ENCODE data around the gene APBB1IP.
A peak's percentile ranks its signal among the peaks of the same experiment; 100 is the strongest.

The APBB1IP gene

DNA sequence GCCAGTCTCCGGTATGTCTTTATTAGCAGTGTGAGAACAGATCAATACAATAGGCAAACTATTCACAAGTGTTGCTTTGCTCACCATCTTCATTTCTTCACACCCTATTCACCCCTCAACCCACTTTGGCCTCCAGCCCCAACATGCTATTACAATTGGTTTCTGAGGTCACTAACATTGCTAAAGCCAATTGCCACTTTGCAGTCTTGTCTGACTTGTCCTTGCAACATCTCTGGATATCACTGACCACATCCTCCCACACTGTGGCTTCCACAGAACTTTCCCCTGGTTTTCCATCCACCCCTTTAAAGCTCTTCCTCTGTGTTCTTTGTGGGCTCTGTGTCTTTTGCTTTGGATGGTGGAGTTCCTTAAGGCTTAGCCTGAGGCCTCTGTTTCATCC lies 5.2 kb upstream of the APBB1IP start:
- ATAC-seq (no peak), DNase-seq (no peak)
- Mint-ChIP-seq H3K27me3 (no peaks in the 10 kb centered on the region), H3K4me3 (no peak overlapping the region), H3K4me1 (peaks cover 41% of the 10 kb centered on the region), H3K27ac (no peak overlapping the region), H3K36me3 (ENCODE audit: low read depth) (no peaks in the 10 kb centered on the region), H3K9me3 (no peaks in the 10 kb centered on the region)

DNA sequence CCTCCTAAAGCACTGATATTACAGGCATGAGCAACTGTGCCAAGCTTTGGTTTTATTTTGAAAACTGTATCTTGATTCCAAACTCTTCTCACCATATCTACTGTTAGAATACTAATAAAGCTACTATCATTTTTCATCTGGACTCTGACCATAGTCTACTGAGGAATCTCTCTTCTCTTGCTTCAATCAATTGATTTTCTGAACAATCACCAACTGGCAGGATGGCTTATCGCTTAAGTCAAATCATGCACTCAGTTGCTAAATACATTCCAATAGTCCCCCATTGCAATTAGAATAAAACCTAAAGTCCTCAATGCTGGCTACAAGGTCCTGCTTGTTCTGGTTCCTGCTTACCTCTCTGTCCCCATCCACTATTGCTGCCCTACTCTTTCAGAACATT lies 2.3 kb upstream of the APBB1IP start:
- no peak for DNase-seq
- Mint-ChIP-seq H3K27ac (peak overlapping the region; percentile 78), H3K36me3 (ENCODE audit: low read depth) (peaks cover 9% of the 10 kb centered on the region), H3K27me3 (no peaks in the 10 kb centered on the region), H3K4me1 (peaks cover 32% of the 10 kb centered on the region), H3K9me3 (no peaks in the 10 kb centered on the region), H3K4me3 (no peak overlapping the region)
- no peak for ATAC-seq

DNA sequence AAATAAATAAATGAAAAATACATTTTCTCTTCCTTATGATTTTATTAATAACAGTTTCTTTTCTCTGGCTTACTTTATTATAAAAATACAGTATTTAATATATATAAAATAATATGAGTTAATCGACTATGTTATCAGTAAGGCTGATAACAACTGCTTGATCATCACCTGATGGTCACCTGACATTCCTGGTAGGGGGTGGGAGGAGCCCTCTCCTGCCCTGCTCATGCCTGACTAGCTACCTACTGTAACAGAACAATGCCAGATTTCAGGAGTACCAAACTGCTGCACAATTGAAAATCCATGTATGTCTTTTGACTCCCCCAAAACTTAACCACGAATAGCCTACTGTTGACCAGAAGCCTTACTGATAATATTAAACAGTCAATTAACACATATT lies 1.3 kb upstream of the APBB1IP start:
- DNase-seq (no peak), ATAC-seq (no peak)
- Mint-ChIP-seq H3K4me3 (peak overlapping the region; percentile 95), H3K36me3 (ENCODE audit: low read depth) (peaks cover 10% of the 10 kb centered on the region), H3K4me1 (peaks cover 39% of the 10 kb centered on the region), H3K9me3 (no peaks in the 10 kb centered on the region), H3K27ac (peak overlapping the region; percentile 93), H3K27me3 (no peaks in the 10 kb centered on the region)

DNA sequence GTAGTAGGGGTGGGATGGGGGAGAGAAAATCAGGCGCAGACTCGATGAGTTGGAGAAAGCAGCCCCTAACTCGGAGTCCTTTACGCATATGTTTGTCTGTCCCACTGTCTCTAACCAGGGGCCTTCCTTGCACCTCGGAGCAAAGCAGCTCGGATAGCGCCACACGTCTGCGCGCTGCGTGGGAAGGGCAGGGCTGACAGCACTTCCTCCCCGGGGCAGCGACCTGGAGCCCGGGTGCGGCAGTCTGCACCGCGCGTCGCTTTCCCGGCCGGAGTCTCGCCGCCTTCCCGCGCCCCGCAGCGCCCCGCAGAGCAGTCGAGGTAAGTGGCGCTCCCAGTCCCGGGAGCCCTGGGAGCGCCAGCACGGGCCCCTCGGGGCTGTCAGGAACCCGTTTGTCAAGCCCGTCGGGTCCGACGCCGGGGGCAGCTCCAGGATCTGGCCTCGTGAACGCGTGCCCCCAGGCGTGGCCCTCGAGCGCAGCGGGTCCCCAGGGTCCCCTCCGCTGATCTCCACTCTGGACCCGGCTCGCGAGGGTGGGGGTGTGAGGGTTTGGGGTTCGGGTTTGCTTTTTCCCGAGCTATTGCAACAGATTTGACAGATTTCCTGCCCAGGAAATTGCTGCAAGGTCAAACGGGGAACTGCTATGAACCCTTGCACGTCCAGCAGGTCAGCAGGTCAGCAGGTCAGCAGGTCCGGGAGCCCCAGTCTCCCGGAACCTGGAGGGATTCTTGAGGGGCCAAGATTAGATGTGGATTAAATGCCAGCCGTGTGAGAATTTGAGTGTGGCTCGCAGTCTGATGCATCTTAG lies 597 bp downstream of the APBB1IP start:
- DNase-seq, result peak; percentile 76

DNA sequence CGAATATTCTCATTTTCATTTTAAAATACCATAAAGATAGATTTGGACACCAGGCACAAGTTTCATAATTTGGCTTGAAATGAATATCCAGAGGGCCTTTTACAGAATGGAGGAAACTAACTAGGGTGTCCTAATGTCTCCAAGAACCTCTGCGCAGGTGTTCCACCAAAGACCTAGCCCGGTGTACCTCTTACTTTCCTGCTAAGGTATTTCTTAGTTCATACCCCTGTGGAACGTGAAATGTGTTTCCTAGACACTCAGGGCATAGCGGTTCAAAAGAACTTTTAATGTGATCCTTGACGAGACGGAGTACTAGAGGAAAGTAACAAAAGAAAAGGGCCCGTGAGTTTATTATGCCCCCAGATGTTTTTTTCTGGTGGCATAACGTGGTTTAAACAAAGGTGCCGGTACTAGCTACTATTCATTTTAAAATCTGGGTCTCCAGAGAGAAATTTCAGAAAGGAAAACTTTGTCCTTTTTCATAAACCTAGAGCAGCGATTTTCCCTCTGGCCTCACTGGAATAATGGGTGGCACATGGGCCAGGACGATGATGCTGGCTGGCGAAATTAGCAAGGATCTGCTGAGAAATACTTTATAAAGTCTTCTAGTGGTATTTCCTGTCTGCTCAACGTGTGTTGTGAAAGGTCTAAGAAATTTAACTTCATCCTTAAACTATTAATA lies 1.4 kb downstream of the APBB1IP start:
- H3K9me3 Mint-ChIP-seq, result no peaks in the 10 kb centered on the region
- DNase-seq (no peak), ATAC-seq (no peak)
- H3K4me3 Mint-ChIP-seq, result peak overlapping the region; percentile 95
- H3K27ac Mint-ChIP-seq, result peak overlapping the region; percentile 93
- peaks cover 30% of the 10 kb centered on the region for H3K36me3 Mint-ChIP-seq (ENCODE audit: low read depth)
- no peaks in the 10 kb centered on the region for H3K27me3 Mint-ChIP-seq
- peaks cover 63% of the 10 kb centered on the region for H3K4me1 Mint-ChIP-seq

More for the DNA sequence above, 597 bp downstream of the APBB1IP start:
- peak overlapping the region; percentile 93 for H3K27ac Mint-ChIP-seq
- no peaks in the 10 kb centered on the region for H3K9me3 Mint-ChIP-seq
- H3K27me3 Mint-ChIP-seq, result no peaks in the 10 kb centered on the region
- peaks cover 24% of the 10 kb centered on the region for H3K36me3 Mint-ChIP-seq (ENCODE audit: low read depth)
- H3K4me3 Mint-ChIP-seq, result peak overlapping the region; percentile 95
- peak; percentile 85 for ATAC-seq
- H3K4me1 Mint-ChIP-seq, result peaks cover 56% of the 10 kb centered on the region

DNA sequence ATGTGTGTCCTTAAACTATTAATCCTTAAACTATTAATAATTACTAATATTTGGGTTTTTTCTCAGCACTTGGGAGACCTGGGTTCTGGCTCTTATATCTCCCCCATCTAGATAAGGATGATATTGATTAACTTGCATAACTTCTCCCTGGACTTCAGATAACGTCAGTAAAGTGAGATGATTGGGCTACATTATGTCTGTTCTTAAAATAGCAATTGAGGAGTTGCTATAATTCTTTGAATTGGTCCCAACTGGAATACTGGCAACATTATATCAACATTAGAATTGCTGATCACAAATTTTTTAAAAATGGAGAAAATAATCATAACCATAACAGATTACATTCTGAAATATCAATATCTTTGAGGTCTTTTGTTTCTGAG lies 1.9 kb downstream of the APBB1IP start:
- ATAC-seq (no peak), DNase-seq (no peak)
- Mint-ChIP-seq H3K4me1 (peaks cover 62% of the 10 kb centered on the region), H3K27ac (peak overlapping the region; percentile 93), H3K27me3 (no peaks in the 10 kb centered on the region), H3K9me3 (no peaks in the 10 kb centered on the region), H3K4me3 (peak overlapping the region; percentile 95), H3K36me3 (ENCODE audit: low read depth) (peaks cover 32% of the 10 kb centered on the region)

DNA sequence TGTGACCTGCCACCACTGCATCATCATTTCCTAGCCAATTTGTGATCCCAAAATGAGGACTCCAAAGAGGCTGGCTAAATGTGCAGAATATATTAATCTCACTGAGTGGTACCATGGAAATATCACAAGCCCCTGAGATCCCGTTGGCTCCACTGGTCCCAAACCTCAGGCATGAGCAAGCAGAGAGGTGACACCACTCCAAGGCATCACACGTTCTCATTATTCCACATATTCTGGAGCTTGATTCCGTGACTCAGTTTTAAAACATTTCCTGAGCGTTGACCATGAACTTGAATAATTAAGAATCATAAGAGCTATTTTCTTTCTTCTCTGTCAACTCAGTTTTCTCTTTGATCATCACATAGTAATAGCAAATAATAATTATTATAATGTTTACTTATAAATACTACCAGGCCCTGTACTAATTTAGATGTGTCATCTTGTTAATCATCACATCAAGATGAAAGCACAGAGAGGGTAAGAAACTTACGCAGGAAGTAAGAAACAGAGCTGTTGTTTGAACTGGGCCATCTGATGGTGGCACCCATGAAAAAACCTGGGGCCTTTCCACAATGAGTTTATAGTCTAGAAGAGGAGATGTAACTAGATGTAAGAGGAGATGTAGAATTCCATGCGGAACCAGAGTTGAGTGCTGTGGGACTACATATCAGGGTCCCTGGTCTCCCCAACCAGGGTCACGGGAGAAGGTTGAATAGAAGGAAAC lies 3.5 kb downstream of the APBB1IP start:
- Mint-ChIP-seq H3K27me3 (no peaks in the 10 kb centered on the region), H3K4me1 (peaks cover 67% of the 10 kb centered on the region), H3K27ac (peak overlapping the region; percentile 96), H3K4me3 (peak overlapping the region; percentile 95), H3K36me3 (ENCODE audit: low read depth) (peaks cover 43% of the 10 kb centered on the region), H3K9me3 (no peaks in the 10 kb centered on the region)
- DNase-seq (no peak), ATAC-seq (peak; percentile 22)

DNA sequence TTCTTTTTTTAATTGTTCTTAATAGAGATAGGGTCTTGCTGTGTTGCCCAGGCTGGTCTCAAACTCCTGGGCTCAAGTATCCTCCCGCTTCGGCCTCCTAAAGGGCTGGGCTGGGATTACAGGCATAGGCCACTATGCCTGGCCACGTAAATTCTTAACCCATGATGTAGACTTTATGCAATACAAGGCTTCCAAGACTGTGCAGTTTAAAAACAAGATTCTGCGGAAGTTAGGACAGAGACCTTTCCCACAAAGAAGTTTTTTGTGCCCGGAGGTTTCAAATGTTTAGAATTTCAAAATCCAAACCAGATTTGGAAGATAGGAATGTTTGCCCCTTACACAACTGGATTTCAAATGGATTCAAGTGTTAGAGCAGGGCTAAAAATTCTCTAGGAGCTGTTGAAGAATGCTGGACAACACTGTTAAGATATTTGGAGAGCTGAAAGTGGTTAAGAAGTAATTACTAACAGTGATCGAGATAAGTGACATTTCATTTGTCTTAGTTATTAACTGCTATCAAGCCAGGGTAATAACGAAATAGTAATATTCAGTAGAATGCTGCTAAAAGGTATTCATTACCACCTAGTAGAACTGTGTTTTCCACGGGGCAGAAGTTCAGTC lies 7.4 kb downstream of the APBB1IP start:
- H3K36me3 Mint-ChIP-seq (ENCODE audit: low read depth), result peaks cover 49% of the 10 kb centered on the region
- peaks cover 89% of the 10 kb centered on the region for H3K4me1 Mint-ChIP-seq
- DNase-seq, result no peak
- H3K9me3 Mint-ChIP-seq, result no peaks in the 10 kb centered on the region
- H3K4me3 Mint-ChIP-seq, result peak overlapping the region; percentile 46
- no peak for ATAC-seq
- H3K27ac Mint-ChIP-seq, result peak overlapping the region; percentile 84
- peaks cover 2% of the 10 kb centered on the region for H3K27me3 Mint-ChIP-seq

DNA sequence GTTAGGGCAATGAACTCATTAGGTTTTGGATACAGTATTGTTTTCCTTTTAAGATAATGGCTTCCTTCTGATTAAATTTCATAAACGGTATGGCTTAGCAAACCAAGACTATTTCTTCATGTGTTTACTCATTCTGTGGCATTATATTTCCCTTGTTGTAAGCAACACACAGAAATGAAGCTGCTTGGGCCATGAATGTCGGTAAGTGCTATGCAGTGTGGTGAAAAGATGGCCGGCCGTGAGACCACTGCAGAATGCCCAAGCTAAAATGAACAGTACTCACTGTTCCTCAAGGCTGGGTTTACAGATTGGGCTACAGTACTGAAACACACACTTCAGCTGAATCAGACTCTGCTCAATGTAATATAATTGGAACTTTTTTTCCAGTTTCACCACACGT lies 8.1 kb downstream of the APBB1IP start:
- ATAC-seq (no peak), DNase-seq (no peak)
- peak overlapping the region; percentile 84 for H3K27ac Mint-ChIP-seq
- peaks cover 90% of the 10 kb centered on the region for H3K4me1 Mint-ChIP-seq
- peaks cover 2% of the 10 kb centered on the region for H3K27me3 Mint-ChIP-seq
- peak overlapping the region; percentile 46 for H3K4me3 Mint-ChIP-seq
- H3K36me3 Mint-ChIP-seq (ENCODE audit: low read depth), result peaks cover 53% of the 10 kb centered on the region
- no peaks in the 10 kb centered on the region for H3K9me3 Mint-ChIP-seq

DNA sequence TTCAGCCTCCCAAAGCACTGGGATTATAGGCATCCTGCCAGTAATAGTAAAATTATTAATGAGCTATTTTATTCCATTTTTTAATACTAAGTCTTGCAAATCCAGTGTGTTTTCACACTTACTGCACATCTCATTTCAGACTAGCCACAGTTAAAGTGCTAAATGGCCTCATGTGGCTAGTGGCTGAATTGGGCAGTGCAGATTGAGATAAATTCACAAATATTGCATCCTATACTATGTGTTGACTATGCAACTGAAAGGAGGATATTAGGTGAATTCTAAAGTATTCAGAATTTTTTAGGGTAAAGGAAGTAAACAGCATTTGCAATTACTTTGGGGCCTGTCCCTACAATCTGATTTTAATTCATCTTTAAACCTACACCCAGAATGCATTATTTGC lies 10.2 kb downstream of the APBB1IP start:
- Mint-ChIP-seq H3K27me3 (peaks cover 2% of the 10 kb centered on the region), H3K9me3 (no peaks in the 10 kb centered on the region), H3K27ac (peak overlapping the region; percentile 96), H3K4me1 (peaks cover 89% of the 10 kb centered on the region), H3K36me3 (ENCODE audit: low read depth) (peaks cover 55% of the 10 kb centered on the region), H3K4me3 (peak overlapping the region; percentile 77)
- ATAC-seq, result no peak
- DNase-seq, result no peak

DNA sequence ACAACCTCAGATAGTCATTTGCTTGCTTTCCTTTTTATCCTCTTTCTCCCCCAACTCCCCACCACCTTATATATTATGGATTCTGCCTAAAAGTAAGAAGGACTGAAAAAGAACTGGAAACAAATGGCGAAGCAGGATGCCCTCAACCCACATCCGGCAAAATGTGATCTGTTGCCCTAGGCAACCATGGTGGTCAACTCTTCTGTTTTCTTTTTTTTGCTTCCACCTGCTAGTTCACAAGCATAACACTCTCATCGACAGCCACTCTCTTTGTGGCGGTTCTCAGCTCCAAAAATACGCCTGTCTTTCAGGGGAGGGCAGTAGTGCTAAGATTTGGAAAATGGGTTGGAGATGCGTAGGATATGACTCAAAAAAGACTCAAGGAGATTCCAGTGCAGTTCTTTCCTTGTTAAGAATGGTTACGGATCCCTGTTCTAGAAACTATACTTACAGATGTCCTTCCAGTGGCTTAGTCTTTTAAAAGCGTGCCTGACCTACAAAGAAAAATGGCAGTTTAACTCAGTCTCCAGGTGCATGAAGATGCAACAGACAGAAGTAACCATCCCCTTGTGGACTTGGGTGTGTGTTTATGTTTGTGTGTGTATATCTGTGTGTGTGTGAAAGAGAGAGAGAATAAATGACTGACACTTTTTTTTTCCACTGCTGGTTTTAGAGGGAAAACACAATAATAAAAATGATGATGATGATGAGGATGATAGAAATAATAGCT lies 10.7 kb downstream of the APBB1IP start:
- peak overlapping the region; percentile 77 for H3K4me3 Mint-ChIP-seq
- peaks cover 2% of the 10 kb centered on the region for H3K27me3 Mint-ChIP-seq
- peaks cover 57% of the 10 kb centered on the region for H3K36me3 Mint-ChIP-seq (ENCODE audit: low read depth)
- H3K4me1 Mint-ChIP-seq, result peaks cover 89% of the 10 kb centered on the region
- H3K27ac Mint-ChIP-seq, result peak overlapping the region; percentile 96
- DNase-seq (peak; percentile 57), ATAC-seq (peak; percentile 14)
- peaks cover 4% of the 10 kb centered on the region for H3K9me3 Mint-ChIP-seq

DNA sequence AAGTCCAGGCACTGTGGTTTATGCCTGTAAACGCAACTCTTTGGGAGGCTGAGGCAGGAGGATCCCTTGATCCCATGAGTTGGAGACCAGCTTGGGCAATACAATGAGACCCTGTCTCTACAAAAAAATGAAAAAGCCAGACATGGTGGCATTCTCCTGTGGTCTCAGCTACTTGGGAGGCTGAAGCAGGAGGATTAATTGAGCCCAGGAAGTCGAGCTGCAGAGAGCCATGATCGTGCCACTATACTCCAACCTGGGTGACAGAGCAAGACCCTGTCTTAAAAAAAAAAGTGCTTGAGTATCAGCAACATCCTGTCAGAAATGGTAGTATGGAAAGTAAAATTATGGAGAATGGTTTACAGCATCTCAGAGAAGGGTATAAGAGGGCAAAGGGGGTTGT lies 11.6 kb downstream of the APBB1IP start:
- Mint-ChIP-seq H3K36me3 (ENCODE audit: low read depth) (peaks cover 49% of the 10 kb centered on the region), H3K27me3 (peaks cover 2% of the 10 kb centered on the region), H3K4me1 (peaks cover 86% of the 10 kb centered on the region), H3K4me3 (peak overlapping the region; percentile 77), H3K27ac (peak overlapping the region; percentile 96), H3K9me3 (peaks cover 4% of the 10 kb centered on the region)
- DNase-seq (no peak), ATAC-seq (no peak)

DNA sequence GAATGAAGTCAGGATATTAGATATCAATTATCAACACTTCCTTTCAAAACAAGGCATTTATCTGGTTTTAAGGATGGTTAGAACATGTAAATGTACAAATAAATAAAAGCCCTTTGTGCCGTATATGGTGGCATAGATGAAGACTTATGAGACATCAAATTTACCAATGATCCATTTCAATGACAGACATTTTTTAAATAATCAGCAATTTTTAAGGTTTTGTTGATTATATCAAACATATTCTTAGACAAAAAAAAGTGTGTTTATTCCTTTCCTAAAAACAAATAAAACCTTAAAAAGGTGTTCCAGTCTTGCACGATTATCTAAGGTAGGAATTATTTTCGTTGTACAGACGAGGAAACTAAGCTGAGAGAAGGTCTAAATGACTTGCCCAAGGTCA lies 13.8 kb downstream of the APBB1IP start:
- Mint-ChIP-seq H3K4me1 (peaks cover 86% of the 10 kb centered on the region), H3K27ac (peak overlapping the region; percentile 96), H3K9me3 (peaks cover 4% of the 10 kb centered on the region), H3K27me3 (peaks cover 4% of the 10 kb centered on the region), H3K4me3 (no peak overlapping the region), H3K36me3 (ENCODE audit: low read depth) (peaks cover 43% of the 10 kb centered on the region)
- DNase-seq, result no peak
- ATAC-seq, result no peak

DNA sequence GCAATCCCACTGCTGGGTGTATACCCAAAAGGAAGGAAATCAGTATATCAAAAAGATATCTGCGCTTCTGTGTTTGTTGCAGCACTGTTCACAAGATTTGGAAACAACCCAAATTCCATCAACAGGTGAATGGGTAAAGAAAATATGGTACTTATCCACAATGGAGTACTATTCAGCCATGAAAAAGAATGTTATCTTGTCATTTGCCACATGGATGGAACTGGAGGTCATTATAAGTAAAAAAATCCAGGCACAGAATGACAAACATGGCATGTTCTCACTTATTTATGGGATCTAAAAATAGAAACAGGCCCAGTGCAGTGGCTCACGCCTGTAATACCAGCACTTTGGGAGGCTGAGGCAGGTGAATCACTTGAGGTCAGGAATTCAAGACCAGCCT lies 15.7 kb downstream of the APBB1IP start:
- peaks cover 1% of the 10 kb centered on the region for H3K27me3 Mint-ChIP-seq
- DNase-seq (no peak), ATAC-seq (no peak)
- peaks cover 49% of the 10 kb centered on the region for H3K36me3 Mint-ChIP-seq (ENCODE audit: low read depth)
- no peak overlapping the region for H3K27ac Mint-ChIP-seq
- no peak overlapping the region for H3K4me3 Mint-ChIP-seq
- peaks cover 83% of the 10 kb centered on the region for H3K4me1 Mint-ChIP-seq
- H3K9me3 Mint-ChIP-seq, result peaks cover 4% of the 10 kb centered on the region

Data from activated naive CD8-positive, alpha-beta T cell treated with anti-CD3 and anti-CD28 coated beads, Interleukin-2, amount 50 U/mL, for 24 hours (primary cell).